K562 (cell line): ENCODE data around the gene PYGO2. TPM values are rescaled to one million over a fixed set of nuclear protein-coding genes. Genes with fewer than 3 reads are reported as not detected.

ENCODE experiments used
- CTBP1 ChIP-seq: fragments of 450-650 bp; IDR thresholded peaks from 2 replicates; pipeline ENCODE4 v1.6.1; 2016; ENCODE audit warnings: borderline replicate concordance
- EP300 ChIP-seq: IDR thresholded peaks from 2 replicates; pipeline ENCODE4 v1.6.1; 2012; ENCODE audit warnings: low read length, improper control_type of control experiment
- ERF ChIP-seq: fragments of 450-650 bp; formaldehyde crosslinking; IDR thresholded peaks from 2 replicates; pipeline ENCODE4 v1.4.0; 2020; ENCODE audit warnings: mild to moderate bottlenecking, mixed read lengths
- ETV5 ChIP-seq: sonication (generic); formaldehyde crosslinking; IDR thresholded peaks from 2 replicates; pipeline ENCODE4 v1.4.0; 2020; ENCODE audit warnings: low read depth, mild to moderate bottlenecking, missing genetic modification reagents
- ETV6 ChIP-seq, 3 experiments: fragments of 150-350 bp in 1 of 3; sonication (generic) in 1 of 3; formaldehyde crosslinking in 1 of 3; IDR thresholded peaks; 2 replicates each; pipeline versions ENCODE4 v1.6.1 to v1.8.0; 2014 to 2022; ENCODE audit warnings: borderline replicate concordance in 2 of 3, low read depth in 2 of 3, antibody characterized with exemption in 1 of 3, low read length in 1 of 3, mild to moderate bottlenecking in 1 of 3, missing genetic modification reagents in 1 of 3
- FOXJ2 ChIP-seq: fragments of 200-800 bp; sonication (Bioruptor generic); IDR thresholded peaks from 2 replicates; pipeline ENCODE4 v1.6.1; 2016; ENCODE audit warnings: missing genetic modification characterization, missing compliant biosample characterization
- HDAC1 ChIP-seq, 2 experiments: fragments of 450-650 bp; IDR thresholded peaks; 2 replicates each; pipeline ENCODE4 v1.6.1; 2016 to 2017; ENCODE audit warnings: inconsistent platforms in 1 of 2, mild to moderate bottlenecking in 1 of 2, moderate library complexity in 1 of 2
- NFRKB ChIP-seq: fragments of 450-650 bp; IDR thresholded peaks from 2 replicates; pipeline ENCODE4 v1.6.1; 2016; ENCODE audit warnings: low read depth
- PHF8 ChIP-seq: fragments of 200-600 bp; sonication (generic); IDR thresholded peaks from 2 replicates; pipeline ENCODE4 v1.6.1; 2012; ENCODE audit warnings: mixed run types, mild to moderate bottlenecking, inconsistent platforms, low read length, moderate library complexity, borderline replicate concordance
- SAFB ChIP-seq: fragments of 200-400 bp; formaldehyde crosslinking; IDR thresholded peaks from 2 replicates; pipeline ENCODE4 v1.6.1; 2017; ENCODE audit warnings: low read depth, low read length, borderline replicate concordance
- SRF ChIP-seq, 2 experiments: fragments of 250-450, 450-650 bp in 1 of 2; sonication (Bioruptor Pico) in 1 of 2; sonication (generic) in 1 of 2; formaldehyde crosslinking; IDR thresholded peaks; 2 replicates each; pipeline versions ENCODE4 v1.5.0 to v1.5.1; 2020 to 2022; ENCODE audit warnings: mild to moderate bottlenecking in 1 of 2, missing genetic modification reagents in 1 of 2
- TCF3 ChIP-seq: sonication (generic); formaldehyde crosslinking; IDR thresholded peaks from 2 replicates; pipeline ENCODE4 v1.4.0; 2020; ENCODE audit warnings: mild to moderate bottlenecking, missing genetic modification reagents
- polyA plus RNA-seq, 8 experiments: library from polyadenylated mRNA; depleted of rRNA in 4 of 8; stranded (reverse) in 5 of 8; unstranded in 3 of 8; fragments of >200 nt; fragmentation: Nextera tagmentation in 2 of 8; fragmentation: Illumina TruSeq in 1 of 8; extraction: Ambion mirVana in 2 of 8; extraction: Trizol in 1 of 8; gene quantifications; 2 replicates each; pipeline versions ENCODE4 v1.2.1 to v1.2.3, GENCODE V29; 2011 to 2014; ENCODE audit warnings: inconsistent platforms in 1 of 8, missing spikeins in 1 of 8
- total RNA-seq, 7 experiments: library from RNA; depleted of rRNA in 6 of 7; stranded (reverse); fragments of >200 nt in 6 of 7; fragmentation: Illumina TruSeq in 2 of 7; extraction: Trizol in 2 of 7; gene quantifications; 2 replicates each; pipeline versions ENCODE4 v1.2.1 to v1.2.3, GENCODE V29; 2011 to 2021; ENCODE audit warnings: low replicate concordance in 1 of 7
- TF ChIP-seq, protein P1 (sequence below): fragments of 250-450 bp; sonication (Bioruptor Pico); IDR thresholded peaks from 2 replicates; pipeline ENCODE4 v1.5.0; 2021
- TF ChIP-seq, protein P2 (sequence below): fragments of 450-650 bp; IDR thresholded peaks from 2 replicates; pipeline ENCODE4 v1.6.1; 2016; ENCODE audit warnings: antibody characterized with exemption
- TF ChIP-seq, protein P3 (sequence below): sonication (generic); formaldehyde crosslinking; IDR thresholded peaks from 2 replicates; pipeline ENCODE4 v1.8.1; 2022; ENCODE audit warnings: missing genetic modification reagents
- TF ChIP-seq, protein P4 (sequence below): IDR thresholded peaks from 2 replicates; pipeline ENCODE4 v1.6.1; 2011; ENCODE audit warnings: borderline replicate concordance, low read depth, mild to moderate bottlenecking, moderate library complexity, low read length; ENCODE audit not compliant: insufficient read depth, poor library complexity, severe bottlenecking
- TF ChIP-seq, protein P5 (sequence below): fragments of 450-650 bp; IDR thresholded peaks from 2 replicates; pipeline ENCODE4 v1.6.1; 2018; ENCODE audit not compliant: partially characterized antibody

The PYGO2 gene
- total and polyA plus RNA-seq, 9 of the 15 experiments (the other 6 are each of a cell fraction or from before 2014, with no cell fraction given), result 8.3 to 36.2 (median 18.2) TPM

DNA sequence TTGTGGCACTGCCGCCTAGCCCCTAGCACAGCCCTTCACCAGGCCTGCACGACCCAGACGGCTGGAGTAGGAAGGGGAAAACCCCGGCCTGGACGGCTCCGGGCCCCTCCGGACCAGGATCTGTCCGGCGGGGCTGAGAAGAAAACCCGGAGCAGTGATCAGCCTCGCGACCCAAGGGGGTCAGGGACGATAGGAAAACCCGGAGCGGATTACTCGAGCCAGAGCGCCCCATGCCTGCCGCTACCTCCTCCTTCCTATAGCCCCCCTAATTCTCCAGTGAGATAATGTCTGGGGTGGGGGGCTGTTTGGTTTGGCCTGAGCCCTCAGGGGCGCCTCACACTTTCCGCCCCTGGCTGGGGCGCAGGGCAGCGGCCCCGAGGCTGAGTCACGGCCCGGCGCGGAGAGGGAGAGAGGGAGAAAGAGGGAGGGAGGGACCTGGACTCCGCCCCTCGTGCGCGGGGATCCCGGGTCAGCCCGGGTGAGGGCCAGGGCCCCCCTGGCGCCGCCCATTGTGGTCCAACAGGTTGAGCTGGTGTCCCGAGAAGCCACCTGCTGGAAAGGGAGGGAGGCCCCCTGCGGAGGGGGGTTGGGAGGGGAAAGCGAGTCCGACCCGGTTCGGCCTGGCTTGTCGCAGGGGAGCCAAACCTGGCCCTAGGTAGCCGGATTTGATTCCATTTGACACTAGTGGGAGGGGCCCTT, 39.3 kb upstream of the PYGO2 start (continued):
- TF ChIP-seq, protein P1, sequence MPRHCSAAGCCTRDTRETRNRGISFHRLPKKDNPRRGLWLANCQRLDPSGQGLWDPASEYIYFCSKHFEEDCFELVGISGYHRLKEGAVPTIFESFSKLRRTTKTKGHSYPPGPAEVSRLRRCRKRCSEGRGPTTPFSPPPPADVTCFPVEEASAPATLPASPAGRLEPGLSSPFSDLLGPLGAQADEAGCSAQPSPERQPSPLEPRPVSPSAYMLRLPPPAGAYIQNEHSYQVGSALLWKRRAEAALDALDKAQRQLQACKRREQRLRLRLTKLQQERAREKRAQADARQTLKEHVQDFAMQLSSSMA (CRISPR knock-in tag), result no peak
- TF ChIP-seq CTBP1 (peak; percentile 90), ERF (CRISPR knock-in tag) (peak; percentile 85; the same call in 1 of the 2 replicates), NFRKB (peak; percentile 84), ETV6 (IDR thresholded peaks at IDR 0.05; ENCODE audit: borderline replicate concordance in 1 of 2, low read depth in 2 of 2, low read length in 1 of 2) (no peak), ETV6 (CRISPR knock-in tag; IDR thresholded peaks at IDR 0.05; ENCODE audit: borderline replicate concordance) (no peak), PHF8 (peak; percentile 66; the same call in 1 of the 2 replicates), SAFB (peak; percentile 82; the same call in 1 of the 2 replicates), TCF3 (no peak), ETV5 (peak; percentile 67; the same call in 1 of the 2 replicates), HDAC1 (IDR thresholded peaks at IDR 0.05) (peak; percentile 52 to 77; a peak in 1 of 4 replicates), FOXJ2 (peak; percentile 62; the same call in 1 of the 2 replicates), EP300 (peak; percentile 57), SRF (CRISPR knock-in tag; IDR thresholded peaks at IDR 0.05) (peak in 1 of 2 experiments; percentile 67; a peak in 2 of 4 replicates)
- TF ChIP-seq, protein P2, sequence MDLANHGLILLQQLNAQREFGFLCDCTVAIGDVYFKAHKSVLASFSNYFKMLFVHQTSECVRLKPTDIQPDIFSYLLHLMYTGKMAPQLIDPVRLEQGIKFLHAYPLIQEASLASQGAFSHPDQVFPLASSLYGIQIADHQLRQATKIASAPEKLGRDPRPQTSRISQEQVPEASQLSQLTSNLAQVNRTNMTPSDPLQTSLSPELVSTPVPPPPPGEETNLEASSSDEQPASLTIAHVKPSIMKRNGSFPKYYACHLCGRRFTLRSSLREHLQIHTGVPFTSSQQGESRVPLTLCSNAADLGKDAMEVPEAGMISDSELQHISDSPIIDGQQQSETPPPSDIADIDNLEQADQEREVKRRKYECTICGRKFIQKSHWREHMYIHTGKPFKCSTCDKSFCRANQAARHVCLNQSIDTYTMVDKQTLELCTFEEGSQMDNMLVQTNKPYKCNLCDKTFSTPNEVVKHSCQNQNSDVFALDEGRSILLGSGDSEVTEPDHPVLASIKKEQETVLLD, result peak; percentile 84
- TF ChIP-seq, protein P3, sequence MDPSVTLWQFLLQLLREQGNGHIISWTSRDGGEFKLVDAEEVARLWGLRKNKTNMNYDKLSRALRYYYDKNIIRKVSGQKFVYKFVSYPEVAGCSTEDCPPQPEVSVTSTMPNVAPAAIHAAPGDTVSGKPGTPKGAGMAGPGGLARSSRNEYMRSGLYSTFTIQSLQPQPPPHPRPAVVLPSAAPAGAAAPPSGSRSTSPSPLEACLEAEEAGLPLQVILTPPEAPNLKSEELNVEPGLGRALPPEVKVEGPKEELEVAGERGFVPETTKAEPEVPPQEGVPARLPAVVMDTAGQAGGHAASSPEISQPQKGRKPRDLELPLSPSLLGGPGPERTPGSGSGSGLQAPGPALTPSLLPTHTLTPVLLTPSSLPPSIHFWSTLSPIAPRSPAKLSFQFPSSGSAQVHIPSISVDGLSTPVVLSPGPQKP (CRISPR knock-in tag), result no peak
- TF ChIP-seq, protein P4, sequence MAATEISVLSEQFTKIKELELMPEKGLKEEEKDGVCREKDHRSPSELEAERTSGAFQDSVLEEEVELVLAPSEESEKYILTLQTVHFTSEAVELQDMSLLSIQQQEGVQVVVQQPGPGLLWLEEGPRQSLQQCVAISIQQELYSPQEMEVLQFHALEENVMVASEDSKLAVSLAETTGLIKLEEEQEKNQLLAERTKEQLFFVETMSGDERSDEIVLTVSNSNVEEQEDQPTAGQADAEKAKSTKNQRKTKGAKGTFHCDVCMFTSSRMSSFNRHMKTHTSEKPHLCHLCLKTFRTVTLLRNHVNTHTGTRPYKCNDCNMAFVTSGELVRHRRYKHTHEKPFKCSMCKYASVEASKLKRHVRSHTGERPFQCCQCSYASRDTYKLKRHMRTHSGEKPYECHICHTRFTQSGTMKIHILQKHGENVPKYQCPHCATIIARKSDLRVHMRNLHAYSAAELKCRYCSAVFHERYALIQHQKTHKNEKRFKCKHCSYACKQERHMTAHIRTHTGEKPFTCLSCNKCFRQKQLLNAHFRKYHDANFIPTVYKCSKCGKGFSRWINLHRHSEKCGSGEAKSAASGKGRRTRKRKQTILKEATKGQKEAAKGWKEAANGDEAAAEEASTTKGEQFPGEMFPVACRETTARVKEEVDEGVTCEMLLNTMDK, result peak; percentile 2
- TF ChIP-seq, protein P5, sequence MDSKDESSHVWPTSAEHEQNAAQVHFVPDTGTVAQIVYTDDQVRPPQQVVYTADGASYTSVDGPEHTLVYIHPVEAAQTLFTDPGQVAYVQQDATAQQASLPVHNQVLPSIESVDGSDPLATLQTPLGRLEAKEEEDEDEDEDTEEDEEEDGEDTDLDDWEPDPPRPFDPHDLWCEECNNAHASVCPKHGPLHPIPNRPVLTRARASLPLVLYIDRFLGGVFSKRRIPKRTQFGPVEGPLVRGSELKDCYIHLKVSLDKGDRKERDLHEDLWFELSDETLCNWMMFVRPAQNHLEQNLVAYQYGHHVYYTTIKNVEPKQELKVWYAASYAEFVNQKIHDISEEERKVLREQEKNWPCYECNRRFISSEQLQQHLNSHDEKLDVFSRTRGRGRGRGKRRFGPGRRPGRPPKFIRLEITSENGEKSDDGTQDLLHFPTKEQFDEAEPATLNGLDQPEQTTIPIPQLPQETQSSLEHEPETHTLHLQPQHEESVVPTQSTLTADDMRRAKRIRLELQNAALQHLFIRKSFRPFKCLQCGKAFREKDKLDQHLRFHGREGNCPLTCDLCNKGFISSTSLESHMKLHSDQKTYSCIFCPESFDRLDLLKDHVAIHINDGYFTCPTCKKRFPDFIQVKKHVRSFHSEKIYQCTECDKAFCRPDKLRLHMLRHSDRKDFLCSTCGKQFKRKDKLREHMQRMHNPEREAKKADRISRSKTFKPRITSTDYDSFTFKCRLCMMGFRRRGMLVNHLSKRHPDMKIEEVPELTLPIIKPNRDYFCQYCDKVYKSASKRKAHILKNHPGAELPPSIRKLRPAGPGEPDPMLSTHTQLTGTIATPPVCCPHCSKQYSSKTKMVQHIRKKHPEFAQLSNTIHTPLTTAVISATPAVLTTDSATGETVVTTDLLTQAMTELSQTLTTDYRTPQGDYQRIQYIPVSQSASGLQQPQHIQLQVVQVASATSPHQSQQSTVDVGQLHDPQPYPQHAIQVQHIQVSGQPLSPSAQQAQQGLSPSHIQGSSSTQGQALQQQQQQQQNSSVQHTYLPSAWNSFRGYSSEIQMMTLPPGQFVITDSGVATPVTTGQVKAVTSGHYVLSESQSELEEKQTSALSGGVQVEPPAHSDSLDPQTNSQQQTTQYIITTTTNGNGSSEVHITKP, result peak; percentile 91
